Nephron (organoid): ENCODE measurements around the gene CYTH2.
"Not testable (repeated sequence)": the region's sequence is repeated elsewhere in the genome, so short reads cannot be mapped to it uniquely, and the experiment has no call there.

Experiments used
- H3K27ac Mint-ChIP-seq, 3 experiments: 2 replicates each; pipeline ENCODE4 v1.8.0; 2020; ENCODE audit warnings: mixed read lengths in 3 of 3, mild to moderate bottlenecking in 2 of 3, moderate library complexity in 1 of 3
- H3K27me3 Mint-ChIP-seq: 2 replicates; pipeline ENCODE4 v1.8.0; 2021; ENCODE audit warnings: low read depth, mild to moderate bottlenecking, moderate library complexity, mixed read lengths
- H3K36me3 Mint-ChIP-seq: 2 replicates; pipeline ENCODE4 v1.8.0; 2020; ENCODE audit warnings: low read depth, mixed read lengths
- H3K4me1 Mint-ChIP-seq: 2 replicates; pipeline ENCODE4 v1.8.0; 2020; ENCODE audit warnings: mixed read lengths
- H3K4me3 Mint-ChIP-seq, 3 experiments: 2 replicates each; pipeline ENCODE4 v1.8.0; 2020; ENCODE audit warnings: mild to moderate bottlenecking in 3 of 3, mixed read lengths in 3 of 3, moderate library complexity in 2 of 3
- H3K9me3 Mint-ChIP-seq: 2 replicates; pipeline ENCODE4 v1.8.0; 2020; ENCODE audit warnings: mixed read lengths
- TF ChIP-seq, protein P1 (sequence below), 3 experiments: fragments of 200-600 bp; sonication (generic); IDR thresholded peaks; one replicate each; pipeline ENCODE4 v1.5.0; 2021; ENCODE audit warnings: antibody characterized with exemption in 3 of 3; ENCODE audit not compliant: unreplicated experiment in 3 of 3

The CYTH2 gene

DNA sequence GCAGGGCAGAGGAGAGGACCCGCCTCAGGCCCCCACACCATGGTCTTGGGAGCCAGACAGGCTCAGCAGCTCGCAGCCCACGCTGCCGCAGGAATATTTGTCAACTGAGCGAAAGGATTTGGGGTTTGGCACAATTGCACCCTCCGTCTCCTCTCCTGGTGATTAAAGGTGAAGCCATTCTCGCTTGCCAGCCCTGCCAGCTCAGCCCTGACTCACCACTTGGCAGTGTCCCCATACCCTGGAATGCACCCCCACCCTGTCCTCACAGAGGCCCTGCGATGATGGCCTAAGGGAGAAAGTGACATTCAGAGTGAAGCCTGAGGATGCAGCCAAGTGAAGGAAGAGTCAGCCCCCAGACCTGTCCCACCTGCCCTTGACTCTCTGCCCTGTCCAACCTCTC, 18.8 kb downstream of the CYTH2 start:
- Mint-ChIP-seq H3K4me1 (peaks cover 13% of the 10 kb centered on the region), H3K27ac (no peak overlapping the region), H3K4me3 (no peak overlapping the region), H3K27me3 (peaks cover 41% of the 10 kb centered on the region), H3K9me3 (no peaks in the 10 kb centered on the region), H3K36me3 (no peaks in the 10 kb centered on the region)
- TF ChIP-seq, protein P1, sequence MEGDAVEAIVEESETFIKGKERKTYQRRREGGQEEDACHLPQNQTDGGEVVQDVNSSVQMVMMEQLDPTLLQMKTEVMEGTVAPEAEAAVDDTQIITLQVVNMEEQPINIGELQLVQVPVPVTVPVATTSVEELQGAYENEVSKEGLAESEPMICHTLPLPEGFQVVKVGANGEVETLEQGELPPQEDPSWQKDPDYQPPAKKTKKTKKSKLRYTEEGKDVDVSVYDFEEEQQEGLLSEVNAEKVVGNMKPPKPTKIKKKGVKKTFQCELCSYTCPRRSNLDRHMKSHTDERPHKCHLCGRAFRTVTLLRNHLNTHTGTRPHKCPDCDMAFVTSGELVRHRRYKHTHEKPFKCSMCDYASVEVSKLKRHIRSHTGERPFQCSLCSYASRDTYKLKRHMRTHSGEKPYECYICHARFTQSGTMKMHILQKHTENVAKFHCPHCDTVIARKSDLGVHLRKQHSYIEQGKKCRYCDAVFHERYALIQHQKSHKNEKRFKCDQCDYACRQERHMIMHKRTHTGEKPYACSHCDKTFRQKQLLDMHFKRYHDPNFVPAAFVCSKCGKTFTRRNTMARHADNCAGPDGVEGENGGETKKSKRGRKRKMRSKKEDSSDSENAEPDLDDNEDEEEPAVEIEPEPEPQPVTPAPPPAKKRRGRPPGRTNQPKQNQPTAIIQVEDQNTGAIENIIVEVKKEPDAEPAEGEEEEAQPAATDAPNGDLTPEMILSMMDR (IDR thresholded peaks at IDR 0.05; ENCODE audit: unreplicated experiment in 3 of 3) = no peak

DNA sequence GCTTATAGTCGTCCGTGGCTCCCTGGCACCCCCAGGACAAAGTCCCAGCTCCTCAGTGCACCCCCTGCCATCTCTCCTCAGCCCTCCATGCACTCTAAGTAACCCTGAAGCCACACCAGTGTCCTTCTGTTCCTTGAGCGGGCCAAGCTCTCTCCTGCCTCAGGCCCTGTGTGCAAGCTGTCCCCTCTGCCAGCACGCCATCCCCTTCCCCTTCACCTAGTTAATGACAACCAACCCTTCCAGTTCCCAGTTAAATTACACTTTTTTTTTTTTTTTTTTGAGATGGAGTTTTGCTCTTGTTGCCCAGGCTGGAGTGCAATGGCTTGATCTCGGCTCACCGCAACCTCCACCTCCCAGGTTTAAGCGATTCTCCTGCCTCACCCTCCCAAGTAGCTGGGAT, 19.3 kb downstream of the CYTH2 start:
- Mint-ChIP-seq H3K27me3 (peaks cover 46% of the 10 kb centered on the region), H3K4me1 (peaks cover 13% of the 10 kb centered on the region), H3K4me3 (peak overlapping the region in 1 of 3 experiments; percentile 26)
- H3K36me3 Mint-ChIP-seq, H3K27ac Mint-ChIP-seq, H3K9me3 Mint-ChIP-seq: not testable (repeated sequence)

GRCh38 chr19:48489608-48490216, 20.5 kb downstream of the CYTH2 start:
- Mint-ChIP-seq H3K27ac (no peak overlapping the region), H3K4me1 (peaks cover 16% of the 10 kb centered on the region), H3K9me3 (no peaks in the 10 kb centered on the region), H3K27me3 (peaks cover 52% of the 10 kb centered on the region), H3K36me3 (no peaks in the 10 kb centered on the region), H3K4me3 (no peak overlapping the region)
- TF ChIP-seq, protein P1 (IDR thresholded peaks at IDR 0.05; ENCODE audit: unreplicated experiment in 3 of 3) = peak; percentile 84 to 91 (median 88)

- Mint-ChIP-seq H3K9me3 (no peaks in the 10 kb centered on the region), H3K27ac (peak overlapping the region in 1 of 3 experiments; percentile 86), H3K4me3 (peak overlapping the region; percentile 59 to 70 (median 65)), H3K36me3 (no peaks in the 10 kb centered on the region), H3K27me3 (peaks cover 61% of the 10 kb centered on the region), H3K4me1 (peaks cover 25% of the 10 kb centered on the region)
- TF ChIP-seq, protein P1 (IDR thresholded peaks at IDR 0.05; ENCODE audit: unreplicated experiment in 3 of 3) = no peak
Measured at GRCh38 chr19:48490981-48491792, 22.0 kb downstream of the CYTH2 start.

- peak overlapping the region in 1 of 3 experiments; percentile 86 for H3K27ac Mint-ChIP-seq
Measured at GRCh38 chr19:48491793-48492123, 22.6 kb downstream of the CYTH2 start.

More at GRCh38 chr19:48491793-48492123, 22.6 kb downstream of the CYTH2 start:
- H3K36me3 Mint-ChIP-seq = no peaks in the 10 kb centered on the region
- peaks cover 25% of the 10 kb centered on the region for H3K4me1 Mint-ChIP-seq
- H3K4me3 Mint-ChIP-seq = peak overlapping the region; percentile 59 to 70 (median 64)
- no peaks in the 10 kb centered on the region for H3K9me3 Mint-ChIP-seq
- TF ChIP-seq, protein P1 (IDR thresholded peaks at IDR 0.05; ENCODE audit: unreplicated experiment in 3 of 3) = no peak
- H3K27me3 Mint-ChIP-seq = peaks cover 61% of the 10 kb centered on the region
